SK-N-SH treated with all-trans-retinoic acid at 6 μM for 48 hours (cell line): ENCODE measurements around the gene SPAG9.

Experiments
- ATAC-seq: fragments of 200-7000 bp; cut with Tn5 transposase; 3 replicates; pipeline ENCODE4 v1.9.1; 2020; ENCODE audit warnings: mild to moderate bottlenecking, moderate library complexity
- ARNTL ChIP-seq: fragments of 450-650 bp; formaldehyde crosslinking; IDR thresholded peaks from 2 replicates; pipeline ENCODE4 v1.5.0; 2020; ENCODE audit warnings: low read depth, mild to moderate bottlenecking, moderate library complexity, borderline replicate concordance
- CREB5 ChIP-seq: fragments of 250-450 bp; sonication (Bioruptor Pico); IDR thresholded peaks from 2 replicates; pipeline ENCODE4 v1.5.1; 2020; ENCODE audit warnings: low read depth, mild to moderate bottlenecking, moderate library complexity
- CSDC2 ChIP-seq: fragments of 250-450 bp; sonication (Bioruptor Pico); IDR thresholded peaks from 2 replicates; pipeline ENCODE4 v1.5.0; 2020; ENCODE audit warnings: mild to moderate bottlenecking, moderate library complexity
- CSRNP3 ChIP-seq: fragments of 250-450 bp; sonication (Bioruptor Pico); IDR thresholded peaks from 2 replicates; pipeline ENCODE4 v1.5.1; 2021; ENCODE audit warnings: mild to moderate bottlenecking, moderate library complexity
- ESRRG ChIP-seq: fragments of 250-450 bp; sonication (Bioruptor Pico); IDR thresholded peaks from 2 replicates; pipeline ENCODE4 v1.6.1; 2021; ENCODE audit warnings: mild to moderate bottlenecking
- ISL1 ChIP-seq: fragments of 250-450 bp; sonication (Bioruptor Pico); IDR thresholded peaks from 2 replicates; pipeline ENCODE4 v2.1.2; 2022; ENCODE audit warnings: mild to moderate bottlenecking, moderate library complexity
- OSR1 ChIP-seq: fragments of 250-450 bp; sonication (Bioruptor Pico); IDR thresholded peaks from 2 replicates; pipeline ENCODE4 v1.8.0; 2022; ENCODE audit warnings: moderate library complexity, mild to moderate bottlenecking, inconsistent platforms
- PATZ1 ChIP-seq: fragments of 250-450 bp; sonication (Bioruptor Pico); IDR thresholded peaks from 2 replicates; pipeline ENCODE4 v1.8.0; 2020; ENCODE audit warnings: mild to moderate bottlenecking, moderate library complexity, borderline replicate concordance
- POU6F1 ChIP-seq: fragments of 250-450 bp; sonication (Bioruptor Pico); IDR thresholded peaks from 2 replicates; pipeline ENCODE4 v1.8.0; 2021; ENCODE audit warnings: low read depth, mild to moderate bottlenecking, moderate library complexity, borderline replicate concordance
- RARB ChIP-seq: fragments of 250-450 bp; sonication (Bioruptor Pico); IDR thresholded peaks from 2 replicates; pipeline ENCODE4 v1.8.0; 2021; ENCODE audit warnings: mild to moderate bottlenecking, moderate library complexity
- SNAI2 ChIP-seq: fragments of 250-450 bp; sonication (Bioruptor Pico); IDR thresholded peaks from 2 replicates; pipeline ENCODE4 v1.5.0; 2020; ENCODE audit warnings: mild to moderate bottlenecking, moderate library complexity
- TCF4 ChIP-seq: fragments of 250-450 bp; sonication (Bioruptor Pico); IDR thresholded peaks from 2 replicates; pipeline ENCODE4 v1.8.0; 2021; ENCODE audit warnings: mild to moderate bottlenecking, moderate library complexity, borderline replicate concordance
- TOX ChIP-seq: fragments of 250-450 bp; sonication (Bioruptor Pico); IDR thresholded peaks from 2 replicates; pipeline ENCODE4 v1.8.0; 2021; ENCODE audit warnings: mild to moderate bottlenecking, moderate library complexity, borderline replicate concordance
- TSHZ2 ChIP-seq: fragments of 250-450 bp; sonication (Bioruptor Pico); IDR thresholded peaks from 2 replicates; pipeline ENCODE4 v1.5.0; 2020; ENCODE audit warnings: mild to moderate bottlenecking, moderate library complexity
- ZC3H10 ChIP-seq: fragments of 250-450 bp; sonication (Bioruptor Pico); IDR thresholded peaks from 2 replicates; pipeline ENCODE4 v1.5.1; 2021; ENCODE audit warnings: mild to moderate bottlenecking, moderate library complexity
- ZFP3 ChIP-seq: fragments of 250-450 bp; sonication (Bioruptor Pico); IDR thresholded peaks from 2 replicates; pipeline ENCODE4 v1.5.0; 2020; ENCODE audit warnings: mild to moderate bottlenecking, moderate library complexity
- ZFP30 ChIP-seq: fragments of 450-650 bp; formaldehyde crosslinking; IDR thresholded peaks from 2 replicates; pipeline ENCODE4 v1.5.0; 2022; ENCODE audit warnings: mild to moderate bottlenecking, moderate library complexity
- ZNF565 ChIP-seq: fragments of 450-650 bp; formaldehyde crosslinking; conservative IDR thresholded peaks from 2 replicates; pipeline ENCODE4 v1.5.0; 2020; ENCODE audit warnings: low read depth, mild to moderate bottlenecking, moderate library complexity
- ZNF70 ChIP-seq: fragments of 450-650 bp; formaldehyde crosslinking; IDR thresholded peaks from 2 replicates; pipeline ENCODE4 v1.5.0; 2020; ENCODE audit warnings: mild to moderate bottlenecking, moderate library complexity
- ZNF8 ChIP-seq: fragments of 450-650 bp; formaldehyde crosslinking; IDR thresholded peaks from 2 replicates; pipeline ENCODE4 v1.5.0; 2020; ENCODE audit warnings: mild to moderate bottlenecking, moderate library complexity

SPAG9 gene

GRCh38 chr17:51120357-51120738 lies 320 bp downstream of the SPAG9 start (continued):
- TF ChIP-seq TSHZ2 (CRISPR knock-in tag) (no peak), OSR1 (CRISPR knock-in tag) (no peak), CSDC2 (CRISPR knock-in tag) (no peak), RARB (CRISPR knock-in tag) (no peak), TOX (no peak), ZNF565 (CRISPR knock-in tag) (no peak), ISL1 (no peak), SNAI2 (no peak), ZFP30 (no peak), ZNF8 (CRISPR knock-in tag) (no peak), CREB5 (no peak)

- ATAC-seq, result peak; percentile 60
- TF ChIP-seq CSRNP3 (CRISPR knock-in tag) (no peak), PATZ1 (no peak), ISL1 (no peak), ARNTL (no peak), TOX (no peak), ZNF70 (CRISPR knock-in tag) (no peak), RARB (CRISPR knock-in tag) (no peak), CSDC2 (CRISPR knock-in tag) (no peak), POU6F1 (no peak), ZC3H10 (CRISPR knock-in tag) (no peak), ZFP3 (CRISPR knock-in tag) (no peak), ZFP30 (no peak), TCF4 (CRISPR knock-in tag) (no peak), ZNF8 (CRISPR knock-in tag) (no peak), ESRRG (CRISPR knock-in tag) (no peak), CREB5 (no peak), SNAI2 (no peak)
- TF ChIP-seq, all 23 proteins: peak for 0
Measured at GRCh38 chr17:51119415-51120356, 982 bp downstream of the SPAG9 start.
